Retinal pigment epithelial cell (primary cell): ENCODE data around the gene KIF18A.

Experiments used
- DNase-seq: peaks from one replicate; pipeline ENCODE4 v3.0.0-alpha.2; 2010; ENCODE audit warnings: low read depth
- H3K4me3 ChIP-seq: 2 replicates; pipeline ENCODE4 v1.5.1; 2011; ENCODE audit warnings: mild to moderate bottlenecking, low read length, control low read depth, moderate library complexity
- CTCF ChIP-seq: conservative IDR thresholded peaks from 2 replicates; pipeline ENCODE4 v1.5.1; 2011; ENCODE audit warnings: low read depth, low read length, control low read depth, inconsistent platforms

The KIF18A gene

GRCh38 chr11:28107750-28108618 lies at the start of gene KIF18A, which contains the start of gene METTL15:
KIF18A (minus strand) TSS chr11:28108156; CDS start chr11:28097947, 10,209 bp downstream.
METTL15 (plus strand) TSS chr11:28108388; CDS start chr11:28113335, 4,947 bp downstream.
- peak; percentile 96 for DNase-seq
- peak within 1 kb of the TSS; percentile 77 for H3K4me3 ChIP-seq
- TF ChIP-seq CTCF, result no peak

- H3K4me3 ChIP-seq, result no peak overlapping the region
- no peak for TF ChIP-seq CTCF
- DNase-seq, result peak; percentile 12
Measured at GRCh38 chr11:28153586-28153985, 45.6 kb upstream of the KIF18A start.

- no peak for DNase-seq
- TF ChIP-seq CTCF, result no peak
- no peak overlapping the region for H3K4me3 ChIP-seq
Measured at GRCh38 chr11:28152743-28153142, 44.8 kb upstream of the KIF18A start.

GRCh38 chr11:28146123-28146751 lies 38.3 kb upstream of the KIF18A start:
- no peak for TF ChIP-seq CTCF
- H3K4me3 ChIP-seq, result no peak overlapping the region
- peak; percentile 96 for DNase-seq

DNA sequence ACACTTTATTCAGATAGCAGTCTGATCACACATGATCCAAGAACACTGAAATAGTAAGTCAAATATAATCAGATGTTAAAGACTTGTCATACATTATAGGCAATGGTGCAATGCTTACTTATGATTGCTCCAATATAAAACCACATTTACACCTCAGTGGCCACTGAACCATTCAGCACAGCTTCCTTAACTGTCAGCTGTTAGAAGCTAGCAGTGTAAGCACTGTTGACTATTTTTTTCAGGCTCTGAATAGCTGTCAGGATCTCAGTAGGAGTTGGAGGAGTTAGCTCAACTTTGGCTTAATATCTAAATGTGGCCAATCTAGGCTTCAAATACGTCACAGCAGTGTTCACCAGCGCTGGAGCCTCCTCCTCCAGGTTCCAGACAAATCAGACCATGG lies 36.9 kb upstream of the KIF18A start:
- peak; percentile 58 for DNase-seq
- H3K4me3 ChIP-seq, result no peak overlapping the region
- no peak for TF ChIP-seq CTCF

DNA sequence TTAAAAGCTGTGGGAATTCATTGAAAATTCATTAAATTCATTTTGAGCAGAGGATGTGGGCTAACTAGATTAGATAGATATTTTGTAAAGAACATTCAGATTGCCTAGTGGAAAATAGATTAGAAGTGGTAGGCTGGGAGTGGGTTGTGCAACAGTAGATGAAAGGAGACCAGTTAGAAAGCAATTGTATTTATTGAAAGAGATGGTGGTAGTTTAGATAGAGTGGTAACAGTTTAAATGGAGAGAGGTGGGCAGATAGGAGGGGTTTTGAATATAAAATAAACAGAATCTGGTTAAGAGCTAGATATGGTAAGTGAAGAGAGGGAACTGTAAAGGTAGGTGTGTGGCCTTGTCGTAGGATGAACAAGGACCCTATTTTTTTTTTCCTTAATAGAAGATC lies 34.8 kb upstream of the KIF18A start:
- DNase-seq, result no peak
- H3K4me3 ChIP-seq, result no peak overlapping the region
- TF ChIP-seq CTCF, result no peak
